Measurements from ENCODE around the gene ZNF823.
"Not testable (repeated sequence)": the region's sequence is repeated elsewhere in the genome, so short reads cannot be mapped to it uniquely, and the experiment has no call there.

ZNF823 gene

GRCh38 chr19:11676661-11677600, 61.8 kb downstream of the ZNF823 start:
- not testable (repeated sequence) for DNase-seq

- no peak for DNase-seq
These were observed 63.2 kb downstream of the ZNF823 start for GRCh38 chr19:11675569-11675968.

DNA sequence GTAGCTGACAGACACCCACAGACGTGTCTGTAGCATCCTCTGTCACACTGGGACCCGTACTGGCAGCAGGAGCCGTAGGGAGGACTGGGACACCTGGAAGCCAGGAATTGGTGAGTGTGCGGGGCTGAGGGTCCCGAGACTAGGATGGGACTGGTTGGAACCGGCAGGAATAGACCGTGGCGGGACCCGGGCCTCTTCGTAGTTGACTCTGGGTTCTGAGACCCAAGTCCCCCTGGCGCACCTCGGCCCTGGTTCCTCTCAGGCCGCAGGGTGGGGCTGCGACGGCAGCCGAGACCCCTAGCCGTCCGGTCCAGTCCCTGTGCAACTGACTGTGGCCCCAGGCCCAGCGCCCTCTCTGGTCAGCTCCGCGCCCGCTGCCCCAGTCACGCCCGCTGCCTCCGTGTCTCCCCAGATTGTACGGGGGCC, 64.7 kb downstream of the ZNF823 start:
- no peak for DNase-seq

DNA sequence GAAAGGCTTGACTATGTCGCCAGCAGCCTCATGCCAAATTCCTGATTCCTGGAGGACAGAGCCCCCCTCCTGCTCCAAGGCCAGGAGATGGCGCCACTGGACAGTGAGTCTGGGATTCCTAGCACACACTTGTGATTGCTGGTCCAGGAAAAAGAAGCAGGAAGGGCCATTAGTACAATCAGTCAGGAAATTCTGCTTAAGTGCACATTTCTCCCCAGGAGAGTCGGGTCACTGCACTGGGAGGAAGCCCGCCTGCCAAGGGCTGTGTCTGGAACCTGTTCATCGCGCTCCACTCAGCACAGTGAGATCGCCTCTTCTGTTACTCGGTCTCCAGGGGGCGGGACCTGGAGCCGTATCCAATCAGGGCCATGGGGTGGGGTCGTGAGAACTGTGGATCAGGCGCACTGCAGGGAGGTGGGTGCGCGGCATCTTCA, 65.1 kb downstream of the ZNF823 start:
- DNase-seq = no peak

Data from activated CD8-positive, alpha-beta memory T cell treated with anti-CD3 and anti-CD28 coated beads for 24 hours (primary cell).